Immature natural killer cell (primary cell): ENCODE results near the gene ZNF316. TPM values are rescaled to one million over a fixed set of nuclear protein-coding genes. Genes with fewer than 3 reads are reported as not detected.
A peak's percentile ranks its signal among the peaks of the same experiment; 100 is the strongest.
"Not testable (repeated sequence)": the region's sequence is repeated elsewhere in the genome, so short reads cannot be mapped to it uniquely, and the experiment has no call there.

Experiments used
- DNase-seq, 3 donors: peaks; one replicate each; pipeline ENCODE4 v3.0.0; 2022; ENCODE audit warnings: mixed read lengths in 1 of 3
- H3K27ac Mint-ChIP-seq, 6 donors: one replicate each; pipeline ENCODE4 v1.8.0; 2020; ENCODE audit warnings: mixed read lengths in 6 of 6, mild to moderate bottlenecking in 5 of 6, inconsistent platforms in 4 of 6, moderate library complexity in 3 of 6
- H3K27me3 Mint-ChIP-seq, 3 donors: one replicate each; pipeline ENCODE4 v1.8.0; 2020 to 2021; ENCODE audit warnings: low read depth in 3 of 3, mild to moderate bottlenecking in 3 of 3, mixed read lengths in 3 of 3, moderate library complexity in 3 of 3, inconsistent platforms in 1 of 3
- H3K36me3 Mint-ChIP-seq, 3 donors: one replicate each; pipeline ENCODE4 v1.8.0; 2020; ENCODE audit warnings: mixed read lengths in 3 of 3, inconsistent platforms in 2 of 3, mild to moderate bottlenecking in 2 of 3
- H3K4me1 Mint-ChIP-seq, 2 donors: one replicate each; pipeline ENCODE4 v1.8.0; 2020; ENCODE audit warnings: inconsistent platforms in 2 of 2, mild to moderate bottlenecking in 2 of 2, mixed read lengths in 2 of 2, moderate library complexity in 1 of 2
- H3K4me3 Mint-ChIP-seq, 5 donors: one replicate each; pipeline ENCODE4 v1.8.0; 2020; ENCODE audit warnings: mild to moderate bottlenecking in 5 of 5, mixed read lengths in 5 of 5, inconsistent platforms in 3 of 5, moderate library complexity in 3 of 5
- H3K9me3 Mint-ChIP-seq, 6 donors: one replicate each; pipeline ENCODE4 v1.8.0; 2020; ENCODE audit warnings: mild to moderate bottlenecking in 6 of 6, mixed read lengths in 6 of 6, inconsistent platforms in 4 of 6, moderate library complexity in 3 of 6
- polyA plus RNA-seq, 3 donors: library from polyadenylated mRNA; unstranded; fragments of 300-500 nt; fragmentation: Illumina TruSeq; gene quantifications; one replicate each; pipeline ENCODE4 v1.2.3, GENCODE V29; 2021

The ZNF316 gene
- polyA plus RNA-seq, 3 donors from 2014 or later = 0.97 to 3.5 (median 1.7) TPM

GRCh38 chr7:6630007-6630849 lies 6.9 kb upstream of the ZNF316 start:
- Mint-ChIP-seq H3K27ac (peak overlapping the region in 1 of 6 donors; percentile 40), H3K4me3 (no peak overlapping the region)

GRCh38 chr7:6631605-6632004 lies 5.5 kb upstream of the ZNF316 start:
- no peak overlapping the region for H3K4me3 Mint-ChIP-seq

More at GRCh38 chr7:6630007-6630849, 6.9 kb upstream of the ZNF316 start:
- no peaks in the 10 kb centered on the region for H3K36me3 Mint-ChIP-seq
- DNase-seq = no peak
- no peaks in the 10 kb centered on the region for H3K9me3 Mint-ChIP-seq
- peaks cover 0 to 6% (median 5%) of the 10 kb centered on the region in 3 donors for H3K27me3 Mint-ChIP-seq
- H3K4me1 Mint-ChIP-seq = peaks cover 3 to 11% of the 10 kb centered on the region in 2 donors

DNA sequence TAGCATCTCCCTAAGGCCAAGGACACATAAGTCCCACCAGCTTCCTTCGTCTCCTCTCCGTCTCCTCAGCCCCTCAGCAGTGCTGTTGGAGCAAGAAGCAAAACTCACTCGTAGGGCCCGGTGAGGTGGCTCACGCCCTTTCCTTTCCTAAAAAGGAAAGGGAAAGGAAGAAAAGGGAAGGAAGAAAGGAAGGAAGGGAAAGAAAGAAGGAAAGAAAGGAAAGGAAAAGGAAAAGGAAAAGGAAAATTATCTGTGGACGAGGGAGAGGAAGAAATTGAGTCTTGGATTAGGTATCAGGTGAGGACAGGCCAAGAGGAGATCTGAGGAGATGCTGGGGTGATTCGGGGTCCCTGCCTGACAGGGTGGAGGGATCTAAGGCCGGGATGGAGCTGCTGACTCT lies 3.1 kb upstream of the ZNF316 start:
- H3K36me3 Mint-ChIP-seq = peaks cover 0 to under 1% (median 0%) of the 10 kb centered on the region in 3 donors
- peaks cover 1 to 5% (median 5%) of the 10 kb centered on the region in 3 donors for H3K27me3 Mint-ChIP-seq
- no peak for DNase-seq
- H3K4me1 Mint-ChIP-seq = peaks cover 19 to 22% of the 10 kb centered on the region in 2 donors
- H3K9me3 Mint-ChIP-seq = no peaks in the 10 kb centered on the region
- peak overlapping the region in 2 of 6 donors; percentile 32 to 73 for H3K27ac Mint-ChIP-seq
- H3K4me3 Mint-ChIP-seq = peak overlapping the region in 1 of 5 donors; percentile 14

More at GRCh38 chr7:6631605-6632004, 5.5 kb upstream of the ZNF316 start:
- no peaks in the 10 kb centered on the region for H3K36me3 Mint-ChIP-seq
- no peak overlapping the region for H3K27ac Mint-ChIP-seq
- no peaks in the 10 kb centered on the region for H3K9me3 Mint-ChIP-seq
- DNase-seq = no peak
- peaks cover 0 to 6% (median 5%) of the 10 kb centered on the region in 3 donors for H3K27me3 Mint-ChIP-seq
- peaks cover 4 to 10% of the 10 kb centered on the region in 2 donors for H3K4me1 Mint-ChIP-seq

GRCh38 chr7:6634971-6635370 lies 2.1 kb upstream of the ZNF316 start:
- not testable (repeated sequence) for DNase-seq, H3K9me3 Mint-ChIP-seq, H3K27me3 Mint-ChIP-seq, H3K36me3 Mint-ChIP-seq
- Mint-ChIP-seq H3K4me3 (peak overlapping the region in 4 of 5 donors; percentile 23 to 85 (median 64)), H3K4me1 (peaks cover 28 to 32% of the 10 kb centered on the region in 2 donors), H3K27ac (peak overlapping the region in 4 of 6 donors; percentile 22 to 57 (median 44))

GRCh38 chr7:6637544-6638229 lies 569 bp downstream of the ZNF316 start:
- H3K9me3 Mint-ChIP-seq = no peaks in the 10 kb centered on the region
- DNase-seq = peak; percentile 76 to 78 (median 77)
- peaks cover 1 to 5% (median 3%) of the 10 kb centered on the region in 3 donors for H3K27me3 Mint-ChIP-seq
- H3K36me3 Mint-ChIP-seq = peaks cover 0 to 7% (median 0%) of the 10 kb centered on the region in 3 donors
- peak overlapping the region; percentile 79 to 90 (median 81) for H3K4me3 Mint-ChIP-seq
- H3K27ac Mint-ChIP-seq = peak overlapping the region; percentile 79 to 95 (median 88)
- H3K4me1 Mint-ChIP-seq = peaks cover 33 to 39% of the 10 kb centered on the region in 2 donors

DNA sequence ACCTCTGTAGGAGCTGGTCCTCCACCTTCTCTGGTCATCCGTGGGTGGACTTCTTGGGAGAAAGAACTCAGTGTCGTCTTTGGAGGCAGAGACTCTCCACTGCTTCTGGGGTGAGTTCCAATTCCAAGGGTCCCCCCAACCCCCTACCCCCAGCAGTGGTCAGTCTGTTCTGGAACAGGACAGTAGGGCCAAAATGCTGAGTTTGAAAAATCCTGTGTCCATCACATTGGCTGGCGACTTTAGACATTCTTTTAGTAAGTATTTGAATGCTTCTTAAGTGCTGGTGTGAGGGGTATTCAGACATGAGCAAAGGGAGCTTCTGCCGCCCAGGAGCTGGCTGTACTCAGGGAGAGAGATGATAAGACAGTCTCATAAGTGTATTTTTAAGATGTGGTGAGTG lies 1.9 kb downstream of the ZNF316 start:
- Mint-ChIP-seq H3K9me3 (no peaks in the 10 kb centered on the region), H3K4me3 (peak overlapping the region; percentile 79 to 90 (median 81)), H3K36me3 (peaks cover 0 to 7% (median 0%) of the 10 kb centered on the region in 3 donors), H3K4me1 (peaks cover 33 to 38% of the 10 kb centered on the region in 2 donors), H3K27me3 (peaks cover 0 to 3% (median 1%) of the 10 kb centered on the region in 3 donors), H3K27ac (peak overlapping the region; percentile 79 to 95 (median 87))
- no peak for DNase-seq

DNA sequence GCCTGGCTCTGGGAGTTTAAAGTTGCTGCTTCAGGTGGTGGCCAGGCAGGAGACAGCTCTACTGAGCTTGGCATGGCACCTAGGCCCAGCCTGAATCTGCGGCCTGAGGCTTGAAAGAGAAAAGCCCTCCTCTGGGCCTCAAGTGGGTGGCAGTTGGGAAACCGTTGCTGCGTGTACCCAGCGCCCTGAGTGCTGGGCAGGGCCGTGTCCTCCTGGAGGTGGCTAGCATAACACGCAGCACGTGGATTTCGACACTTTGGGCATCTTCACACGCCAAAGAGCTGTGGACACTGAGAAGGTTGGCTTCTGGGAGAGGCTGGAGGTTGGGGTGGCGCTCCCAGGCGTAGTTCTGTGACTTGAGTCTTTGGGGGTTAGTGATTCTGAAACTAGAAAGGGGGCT lies 2.5 kb downstream of the ZNF316 start:
- no peak for DNase-seq
- Mint-ChIP-seq H3K4me3 (peak overlapping the region in 1 of 5 donors; percentile 81), H3K4me1 (peaks cover 33 to 37% of the 10 kb centered on the region in 2 donors), H3K27me3 (peaks cover 0 to 1% (median 0%) of the 10 kb centered on the region in 3 donors), H3K36me3 (peaks cover 0 to 7% (median 0%) of the 10 kb centered on the region in 3 donors), H3K27ac (peak overlapping the region; percentile 55 to 93 (median 84)), H3K9me3 (no peaks in the 10 kb centered on the region)

DNA sequence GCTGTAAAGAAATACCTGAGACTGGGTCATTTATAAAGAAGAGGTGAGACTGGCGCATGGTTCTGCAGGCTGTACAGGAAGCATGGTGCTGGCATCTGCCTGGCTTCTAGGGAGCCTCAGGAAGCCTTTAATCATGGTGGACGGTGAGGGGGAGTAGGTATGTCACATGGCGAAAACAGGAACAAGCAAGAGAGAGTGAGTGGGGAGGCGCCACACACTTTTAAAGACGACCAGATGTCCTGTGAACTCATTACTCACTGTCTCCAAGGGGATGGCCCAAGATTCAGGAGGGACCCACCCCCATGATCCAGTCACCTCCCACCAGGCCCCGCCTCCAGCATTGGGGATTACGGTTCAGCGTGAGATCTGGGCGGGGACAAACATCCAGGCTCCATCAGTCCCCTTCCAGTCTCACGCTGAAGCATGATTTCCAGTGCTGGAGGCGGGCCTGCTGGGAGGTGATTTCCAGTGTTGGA lies 3.2 kb downstream of the ZNF316 start:
- DNase-seq = no peak
- Mint-ChIP-seq H3K9me3 (no peaks in the 10 kb centered on the region), H3K4me1 (peaks cover 29 to 35% of the 10 kb centered on the region in 2 donors), H3K27ac (peak overlapping the region in 4 of 6 donors; percentile 59 to 93 (median 83)), H3K27me3 (peaks cover 0 to 1% (median 0%) of the 10 kb centered on the region in 3 donors), H3K4me3 (peak overlapping the region in 2 of 5 donors; percentile 3 to 34), H3K36me3 (peaks cover 0 to 7% (median 0%) of the 10 kb centered on the region in 3 donors)

DNA sequence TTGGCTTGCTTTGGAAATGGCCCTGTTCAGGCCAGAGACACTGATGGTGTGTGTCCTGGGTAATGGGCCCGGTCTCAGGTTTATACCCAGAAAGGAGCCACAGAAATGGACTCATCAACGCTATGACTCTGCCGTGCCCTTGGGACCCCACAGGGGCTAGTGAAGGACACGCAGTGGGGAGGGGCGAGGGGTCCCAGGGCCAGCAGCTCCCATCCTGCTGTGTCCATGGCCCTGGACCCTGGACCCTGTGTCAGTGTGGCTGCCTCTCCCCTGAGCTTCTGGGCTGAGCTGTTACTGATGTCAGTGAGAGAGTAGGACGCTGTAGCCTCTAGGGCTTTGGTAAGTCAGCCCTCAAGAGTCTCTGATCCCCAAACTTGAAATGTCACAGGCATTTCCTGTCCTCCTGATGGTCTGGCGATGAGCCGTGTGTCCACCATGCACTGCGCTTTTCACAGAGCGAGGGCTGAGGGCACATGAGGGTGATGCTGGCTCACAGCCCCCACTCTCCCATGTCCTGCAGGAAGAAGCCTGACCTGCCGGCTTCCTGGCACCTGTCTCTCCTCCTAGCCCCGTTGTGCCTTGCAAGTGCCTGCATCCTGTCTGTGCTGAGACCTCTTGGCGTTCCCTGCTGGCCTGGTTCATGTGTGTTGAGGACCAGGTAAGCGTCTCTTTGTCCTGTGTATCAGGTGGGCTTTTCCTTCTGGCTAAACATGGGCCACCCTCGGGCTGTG lies 4.4 kb downstream of the ZNF316 start:
- peaks cover 0 to 7% (median 0%) of the 10 kb centered on the region in 3 donors for H3K36me3 Mint-ChIP-seq
- H3K27ac Mint-ChIP-seq = peak overlapping the region in 2 of 6 donors; percentile 69 to 74
- no peaks in the 10 kb centered on the region for H3K9me3 Mint-ChIP-seq
- peaks cover 0 to 1% (median 0%) of the 10 kb centered on the region in 3 donors for H3K27me3 Mint-ChIP-seq
- no peak for DNase-seq
- peaks cover 28 to 31% of the 10 kb centered on the region in 2 donors for H3K4me1 Mint-ChIP-seq
- no peak overlapping the region for H3K4me3 Mint-ChIP-seq

DNA sequence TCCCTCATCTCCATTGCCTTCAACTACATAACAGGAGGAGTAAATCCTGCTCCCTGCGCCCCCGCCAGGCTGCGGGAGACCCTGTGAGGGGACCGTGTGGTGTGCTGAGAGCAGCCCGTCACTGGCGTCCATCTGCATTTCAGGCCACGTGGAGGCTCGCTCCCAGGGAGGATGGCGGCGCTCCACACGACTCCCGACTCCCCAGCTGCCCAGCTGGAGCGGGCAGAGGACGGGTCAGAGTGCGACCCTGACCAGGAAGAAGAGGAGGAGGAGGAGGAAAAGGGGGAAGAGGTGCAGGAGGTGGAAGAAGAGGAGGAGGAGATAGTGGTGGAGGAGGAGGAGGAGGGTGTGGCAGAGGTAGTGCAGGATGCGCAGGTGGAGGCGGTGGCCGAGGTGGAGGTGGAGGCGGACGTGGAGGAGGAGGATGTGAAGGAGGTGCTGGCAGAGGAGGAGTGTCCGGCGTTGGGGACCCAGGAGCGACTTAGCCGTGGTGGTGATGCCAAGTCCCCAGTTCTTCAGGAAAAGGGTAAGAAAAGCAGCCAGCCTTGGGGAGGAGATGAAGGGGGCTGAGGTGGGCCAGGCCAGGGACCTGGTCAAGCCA lies 5.2 kb downstream of the ZNF316 start:
- H3K27ac Mint-ChIP-seq = no peak overlapping the region
- peaks cover 28 to 30% of the 10 kb centered on the region in 2 donors for H3K4me1 Mint-ChIP-seq
- H3K4me3 Mint-ChIP-seq = no peak overlapping the region
- no peak for DNase-seq
- peaks cover 0 to 10% (median 0%) of the 10 kb centered on the region in 3 donors for H3K36me3 Mint-ChIP-seq
- H3K27me3 Mint-ChIP-seq = peaks cover 0 to 1% (median 0%) of the 10 kb centered on the region in 3 donors
- H3K9me3 Mint-ChIP-seq = no peaks in the 10 kb centered on the region

GRCh38 chr7:6642861-6643640 lies 5.9 kb downstream of the ZNF316 start:
- H3K27me3 Mint-ChIP-seq = peaks cover 0 to 1% (median 0%) of the 10 kb centered on the region in 3 donors
- no peak overlapping the region for H3K4me3 Mint-ChIP-seq
- peaks cover 23 to 26% of the 10 kb centered on the region in 2 donors for H3K4me1 Mint-ChIP-seq
- no peaks in the 10 kb centered on the region for H3K9me3 Mint-ChIP-seq
- DNase-seq = no peak
- H3K27ac Mint-ChIP-seq = no peak overlapping the region
- H3K36me3 Mint-ChIP-seq = peaks cover 0 to 10% (median 0%) of the 10 kb centered on the region in 3 donors

DNA sequence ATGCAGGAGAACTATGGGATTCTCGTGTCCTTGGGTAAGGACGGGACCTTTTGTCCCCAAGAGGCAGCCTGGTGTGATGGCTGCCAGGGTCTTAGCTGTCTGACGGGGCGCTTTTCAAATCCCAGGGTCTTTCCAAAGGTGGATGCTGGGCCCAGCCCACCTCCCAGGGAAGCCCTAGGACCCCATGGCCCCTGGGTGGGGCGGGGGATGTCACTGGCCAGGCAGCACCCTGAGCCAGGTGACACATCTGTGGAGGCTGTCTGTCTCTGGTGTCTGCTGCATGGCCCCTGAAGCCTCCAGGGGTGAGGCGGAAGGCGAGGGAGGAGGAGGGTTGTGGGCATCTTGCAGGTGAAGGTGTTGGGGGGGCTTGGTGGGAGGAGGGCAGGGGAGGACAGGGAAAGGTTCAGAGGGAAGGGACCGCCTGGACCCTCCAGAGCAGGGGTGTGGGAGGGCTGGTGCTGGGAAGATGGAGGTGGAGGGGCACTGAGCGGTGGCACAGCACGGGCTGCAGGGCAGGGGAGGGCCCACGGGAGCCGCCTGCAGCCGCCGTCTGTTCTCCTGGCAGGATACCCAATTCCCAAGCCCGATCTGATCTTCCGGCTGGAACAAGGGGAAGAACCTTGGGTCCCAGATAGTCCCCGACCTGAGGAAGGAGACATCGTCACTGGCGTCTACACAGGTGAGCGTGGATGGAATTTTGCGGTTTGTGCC lies 7.0 kb downstream of the ZNF316 start:
- no peak for DNase-seq
- H3K27ac Mint-ChIP-seq = no peak overlapping the region
- no peaks in the 10 kb centered on the region for H3K9me3 Mint-ChIP-seq
- peaks cover 13 to 16% of the 10 kb centered on the region in 2 donors for H3K4me1 Mint-ChIP-seq
- no peaks in the 10 kb centered on the region for H3K27me3 Mint-ChIP-seq
- no peak overlapping the region for H3K4me3 Mint-ChIP-seq
- H3K36me3 Mint-ChIP-seq = peaks cover 0 to 9% (median 0%) of the 10 kb centered on the region in 3 donors
